NT2/D1 (cell line): ENCODE results near the gene USP40.
A peak's percentile ranks its signal among the peaks of the same experiment; 100 is the strongest.

Experiments used
- DNase-seq: peaks from one replicate; pipeline ENCODE4 v3.0.0-alpha.2; 2011; ENCODE audit warnings: low read depth, low spot score
- H3K27me3 ChIP-seq: 2 replicates; pipeline ENCODE4 v1.6.0; 2011; ENCODE audit warnings: mild to moderate bottlenecking; ENCODE audit not compliant: insufficient read length, insufficient read depth
- H3K36me3 ChIP-seq: 2 replicates; pipeline ENCODE4 v1.6.1; 2011; ENCODE audit warnings: mild to moderate bottlenecking, low read length, mixed read lengths; ENCODE audit not compliant: insufficient read depth, insufficient read length
- H3K4me1 ChIP-seq: 2 replicates; pipeline ENCODE4 v1.5.1; 2011; ENCODE audit not compliant: insufficient read depth, insufficient read length
- H3K4me3 ChIP-seq: 2 replicates; pipeline ENCODE4 v1.5.1; 2011; ENCODE audit warnings: low read depth; ENCODE audit not compliant: insufficient read length
- H3K9ac ChIP-seq: 2 replicates; pipeline ENCODE4 v1.6.0; 2011; ENCODE audit warnings: low read depth; ENCODE audit not compliant: insufficient read length
- H3K9me3 ChIP-seq: 2 replicates; pipeline ENCODE4 v1.5.1; 2011; ENCODE audit warnings: mild to moderate bottlenecking, low read length; ENCODE audit not compliant: insufficient read depth
- SUZ12 ChIP-seq: IDR thresholded peaks from 2 replicates; pipeline ENCODE4 v1.6.1; 2011; ENCODE audit not compliant: insufficient read length, insufficient read depth; ENCODE audit errors: extremely low read depth
- YY1 ChIP-seq: IDR thresholded peaks from 2 replicates; pipeline ENCODE4 v1.6.1; 2011; ENCODE audit not compliant: insufficient read length, insufficient read depth
- ZNF274 ChIP-seq: IDR thresholded peaks from 2 replicates; pipeline ENCODE4 v1.6.1; 2011; ENCODE audit warnings: mild to moderate bottlenecking, low read depth, low read length

The USP40 gene

GRCh38 chr2:233444501-233444900, 122.1 kb downstream of the USP40 start:
- Histone ChIP-seq H3K36me3 (peaks cover 67% of the 10 kb centered on the region), H3K9me3 (no peaks in the 10 kb centered on the region), H3K4me1 (peaks cover 6% of the 10 kb centered on the region), H3K9ac (peak overlapping the region; percentile 63), H3K4me3 (no peak overlapping the region), H3K27me3 (no peaks in the 10 kb centered on the region)
- TF ChIP-seq ZNF274: no peak
- no peak for TF ChIP-seq YY1
- TF ChIP-seq SUZ12: no peak
- no peak for DNase-seq

- peaks cover 5% of the 10 kb centered on the region for H3K4me1 ChIP-seq
- H3K4me3 ChIP-seq: no peak overlapping the region
- H3K27me3 ChIP-seq: no peaks in the 10 kb centered on the region
- DNase-seq: no peak
- no peaks in the 10 kb centered on the region for H3K9me3 ChIP-seq
- TF ChIP-seq SUZ12 (no peak), YY1 (no peak), ZNF274 (no peak)
- peak overlapping the region; percentile 63 for H3K9ac ChIP-seq
- H3K36me3 ChIP-seq: peaks cover 68% of the 10 kb centered on the region
These were observed 122.9 kb downstream of the USP40 start for GRCh38 chr2:233443511-233444183.

GRCh38 chr2:233442028-233442310, 124.6 kb downstream of the USP40 start:
- no peaks in the 10 kb centered on the region for H3K9me3 ChIP-seq
- no peak overlapping the region for H3K9ac ChIP-seq
- no peak for TF ChIP-seq ZNF274
- no peak for TF ChIP-seq YY1
- TF ChIP-seq SUZ12: no peak
- peaks cover 71% of the 10 kb centered on the region for H3K36me3 ChIP-seq
- H3K4me3 ChIP-seq: no peak overlapping the region
- no peak for DNase-seq
- H3K4me1 ChIP-seq: no peaks in the 10 kb centered on the region
- H3K27me3 ChIP-seq: no peaks in the 10 kb centered on the region

GRCh38 chr2:233441161-233442027, 125.2 kb downstream of the USP40 start:
- no peak overlapping the region for H3K4me3 ChIP-seq
- no peak overlapping the region for H3K9ac ChIP-seq
- TF ChIP-seq YY1 (no peak), SUZ12 (no peak), ZNF274 (no peak)
- no peaks in the 10 kb centered on the region for H3K4me1 ChIP-seq
- peaks cover 72% of the 10 kb centered on the region for H3K36me3 ChIP-seq
- no peaks in the 10 kb centered on the region for H3K9me3 ChIP-seq
- no peak for DNase-seq
- no peaks in the 10 kb centered on the region for H3K27me3 ChIP-seq

- no peaks in the 10 kb centered on the region for H3K9me3 ChIP-seq
- H3K9ac ChIP-seq: no peak overlapping the region
- no peak for TF ChIP-seq ZNF274
- no peak for TF ChIP-seq YY1
- no peak for TF ChIP-seq SUZ12
- peaks cover 72% of the 10 kb centered on the region for H3K36me3 ChIP-seq
- no peaks in the 10 kb centered on the region for H3K27me3 ChIP-seq
- no peak overlapping the region for H3K4me3 ChIP-seq
- H3K4me1 ChIP-seq: no peaks in the 10 kb centered on the region
- DNase-seq: no peak
These were observed 125.9 kb downstream of the USP40 start for GRCh38 chr2:233440714-233441113.

- DNase-seq: no peak
- H3K36me3 ChIP-seq: peaks cover 72% of the 10 kb centered on the region
- H3K9ac ChIP-seq: no peak overlapping the region
- H3K4me3 ChIP-seq: no peak overlapping the region
- no peak for TF ChIP-seq SUZ12
- TF ChIP-seq ZNF274: no peak
- TF ChIP-seq YY1: no peak
- no peaks in the 10 kb centered on the region for H3K9me3 ChIP-seq
- H3K4me1 ChIP-seq: no peaks in the 10 kb centered on the region
- H3K27me3 ChIP-seq: no peaks in the 10 kb centered on the region
These were observed 126.3 kb downstream of the USP40 start for GRCh38 chr2:233440314-233440713.

GRCh38 chr2:233439191-233439590, 127.4 kb downstream of the USP40 start:
- no peaks in the 10 kb centered on the region for H3K9me3 ChIP-seq
- TF ChIP-seq ZNF274 (no peak), SUZ12 (no peak), YY1 (no peak)
- H3K27me3 ChIP-seq: no peaks in the 10 kb centered on the region
- no peak overlapping the region for H3K4me3 ChIP-seq
- peaks cover 69% of the 10 kb centered on the region for H3K36me3 ChIP-seq
- DNase-seq: no peak
- no peak overlapping the region for H3K9ac ChIP-seq
- no peaks in the 10 kb centered on the region for H3K4me1 ChIP-seq
